Thyroid gland (tissue), 4 donors: ENCODE data around the gene TPSD1. TPM values are rescaled to one million over a fixed set of nuclear protein-coding genes. Genes with fewer than 3 reads are reported as not detected.

ENCODE experiments used
- DNase-seq, 2 donors: peaks; one replicate each; pipeline ENCODE4 v3.0.0-alpha.2; 2019
- H3K27ac ChIP-seq, 3 donors: fragments of 200-600 bp; sonication (generic); 1 replicate in 2 of 3; 2 replicates in 1 of 3; pipeline ENCODE4 v1.5.1; 2016 to 2019; ENCODE audit warnings: mild to moderate bottlenecking in 1 of 3, moderate library complexity in 1 of 3
- H3K27me3 ChIP-seq: fragments of 200-600 bp; sonication (generic); one replicate; pipeline ENCODE4 v1.5.1; 2019
- H3K36me3 ChIP-seq, 2 donors: fragments of 200-600 bp; sonication (generic); one replicate each; pipeline ENCODE4 v1.5.1; 2016 to 2019
- H3K4me1 ChIP-seq, 2 donors: fragments of 200-600 bp; sonication (generic); one replicate each; pipeline ENCODE4 v1.5.1; 2017 to 2019
- H3K4me3 ChIP-seq, 3 donors: fragments of 200-600 bp; sonication (generic); replicated peaks in 1 of 3; 1 replicate in 2 of 3; 2 replicates in 1 of 3; pipeline ENCODE4 v1.5.1; 2016; ENCODE audit warnings: mild to moderate bottlenecking in 1 of 3
- H3K9me3 ChIP-seq: fragments of 200-600 bp; sonication (generic); one replicate; pipeline ENCODE4 v1.5.1; 2017
- CTCF ChIP-seq, 6 experiments: fragments of 200-600 bp in 3 of 6; fragments of 450-650 bp in 3 of 6; sonication (generic) in 3 of 6; IDR thresholded peaks; one replicate each; pipeline ENCODE4 v1.5.1; 2016 to 2019; ENCODE audit warnings: antibody characterized with exemption in 6 of 6, mild to moderate bottlenecking in 2 of 6, inconsistent platforms in 1 of 6, moderate library complexity in 1 of 6
- POLR2A ChIP-seq, 2 donors: fragments of 450-650 bp; IDR thresholded peaks; one replicate each; pipeline ENCODE4 v1.6.1; 2017; ENCODE audit warnings: antibody characterized with exemption in 2 of 2, mild to moderate bottlenecking in 2 of 2, moderate library complexity in 1 of 2
- WGBS, 2 donors: methylation state at CpG; one replicate each; pipeline ENCODE4 v1.1.5; 2017; 5-methylcytosine and 5-hydroxymethylcytosine counted together
- intact Hi-C: fragments of 100-400 bp; cut with DNase I; formaldehyde crosslinking; loops from one replicate; pipeline ENCODE4 v1.15.1; 2023
- total RNA-seq, 4 donors: library from RNA; depleted of rRNA; stranded (reverse); fragments of >200 nt; gene quantifications; one replicate each; pipeline ENCODE4 v1.2.3, GENCODE V29; 2016

TPSD1 gene
- total RNA-seq, 4 donors from 2014 or later = 0.33 TPM; not detected in 3

GRCh38 chr16:1299012-1299867 lies 43.4 kb downstream of the TPSD1 start:
- no peak overlapping the region for H3K4me3 ChIP-seq
- no peaks in the 10 kb centered on the region for H3K9me3 ChIP-seq
- intact Hi-C loops = no loop called here
- DNase-seq = peak; percentile 19 to 41
- peaks cover 9 to 21% of the 10 kb centered on the region in 2 donors for H3K4me1 ChIP-seq
- no peaks in the 10 kb centered on the region for H3K36me3 ChIP-seq
- no peaks in the 10 kb centered on the region for H3K27me3 ChIP-seq
- no peak for TF ChIP-seq CTCF (IDR thresholded peaks at IDR 0.05)
- no peak for TF ChIP-seq POLR2A (IDR thresholded peaks at IDR 0.05)
- 69 to 75% methylated on average over 28 of the region's 31 CpGs for WGBS, 2 donors
- no peak overlapping the region for H3K27ac ChIP-seq

GRCh38 chr16:1299868-1300203 lies 44.0 kb downstream of the TPSD1 start:
- no peak for TF ChIP-seq POLR2A (IDR thresholded peaks at IDR 0.05)
- TF ChIP-seq CTCF (IDR thresholded peaks at IDR 0.05) = no peak
- Histone ChIP-seq H3K4me3 (no peak overlapping the region), H3K4me1 (peaks cover 9 to 21% of the 10 kb centered on the region in 2 donors), H3K27me3 (no peaks in the 10 kb centered on the region), H3K9me3 (no peaks in the 10 kb centered on the region), H3K36me3 (no peaks in the 10 kb centered on the region), H3K27ac (no peak overlapping the region)
- intact Hi-C loops = no loop called here
- DNase-seq = no peak
- 68 to 78% methylated on average over 12 of the region's 12 CpGs for WGBS, 2 donors

- Histone ChIP-seq H3K27me3 (no peaks in the 10 kb centered on the region), H3K27ac (no peak overlapping the region), H3K4me1 (peaks cover 9 to 21% of the 10 kb centered on the region in 2 donors), H3K36me3 (no peaks in the 10 kb centered on the region), H3K9me3 (no peaks in the 10 kb centered on the region), H3K4me3 (no peak overlapping the region)
- 11% methylated on average over 4 to 23 of the region's 42 CpGs for WGBS, 2 donors
- DNase-seq = peak; percentile 61 to 71
- TF ChIP-seq POLR2A (IDR thresholded peaks at IDR 0.05) (no peak), CTCF (IDR thresholded peaks at IDR 0.05) (peak; percentile 48 to 92 (median 68))
- intact Hi-C loops = no loop called here
These were observed 45.0 kb downstream of the TPSD1 start for GRCh38 chr16:1300664-1301476.

- Histone ChIP-seq H3K27ac (no peak overlapping the region), H3K27me3 (no peaks in the 10 kb centered on the region), H3K36me3 (no peaks in the 10 kb centered on the region), H3K4me1 (peaks cover 9 to 20% of the 10 kb centered on the region in 2 donors), H3K9me3 (no peaks in the 10 kb centered on the region), H3K4me3 (no peak overlapping the region)
- intact Hi-C loops = no loop called here
- no peak for DNase-seq
- WGBS, 2 donors = 73 to 78% methylated on average over 12 of the region's 12 CpGs
- no peak for TF ChIP-seq CTCF (IDR thresholded peaks at IDR 0.05)
- TF ChIP-seq POLR2A (IDR thresholded peaks at IDR 0.05) = no peak
These were observed 45.7 kb downstream of the TPSD1 start for GRCh38 chr16:1301562-1301961.

- Histone ChIP-seq H3K9me3 (no peaks in the 10 kb centered on the region), H3K27me3 (no peaks in the 10 kb centered on the region), H3K36me3 (no peaks in the 10 kb centered on the region), H3K4me3 (no peak overlapping the region), H3K4me1 (peaks cover 7 to 9% of the 10 kb centered on the region in 2 donors), H3K27ac (no peak overlapping the region)
- no peak for TF ChIP-seq CTCF (IDR thresholded peaks at IDR 0.05)
- no peak for TF ChIP-seq POLR2A (IDR thresholded peaks at IDR 0.05)
- intact Hi-C loops = no loop called here
- WGBS, 2 donors = 74 to 84% methylated on average over 11 to 12 of the region's 12 CpGs
- DNase-seq = no peak
These were observed 50.0 kb downstream of the TPSD1 start for GRCh38 chr16:1305823-1306222.
